NB4 (cell line): Measurements from ENCODE around the gene ACOT9.

Experiments
- MYC ChIP-seq: IDR thresholded peaks from 2 replicates; pipeline ENCODE4 v1.6.1; 2011; ENCODE audit warnings: low read depth, low read length
- TF ChIP-seq, protein P1 (sequence below): IDR thresholded peaks from one replicate; pipeline ENCODE4 v1.5.1; 2012; ENCODE audit warnings: low read depth, low read length

DNA sequence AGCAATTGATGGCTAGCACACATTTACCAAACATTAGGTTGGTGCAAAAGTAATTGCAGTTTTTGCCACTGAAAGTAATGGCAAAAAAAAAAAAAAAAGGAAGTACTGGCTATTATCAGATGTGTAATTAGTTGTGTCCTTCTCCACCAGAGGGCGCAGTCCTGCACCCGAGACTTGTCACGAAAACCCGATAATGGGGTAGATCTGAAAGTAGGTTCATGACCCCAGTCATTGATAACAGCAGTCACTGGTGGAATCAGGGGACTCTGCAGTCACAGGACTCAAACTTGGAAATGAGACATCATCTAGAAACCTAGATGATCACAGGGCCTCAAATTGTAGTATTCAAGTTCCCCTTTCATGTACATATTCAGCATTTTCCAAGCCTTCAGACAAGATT, 13.1 kb upstream of the ACOT9 start:
- TF ChIP-seq, protein P1, sequence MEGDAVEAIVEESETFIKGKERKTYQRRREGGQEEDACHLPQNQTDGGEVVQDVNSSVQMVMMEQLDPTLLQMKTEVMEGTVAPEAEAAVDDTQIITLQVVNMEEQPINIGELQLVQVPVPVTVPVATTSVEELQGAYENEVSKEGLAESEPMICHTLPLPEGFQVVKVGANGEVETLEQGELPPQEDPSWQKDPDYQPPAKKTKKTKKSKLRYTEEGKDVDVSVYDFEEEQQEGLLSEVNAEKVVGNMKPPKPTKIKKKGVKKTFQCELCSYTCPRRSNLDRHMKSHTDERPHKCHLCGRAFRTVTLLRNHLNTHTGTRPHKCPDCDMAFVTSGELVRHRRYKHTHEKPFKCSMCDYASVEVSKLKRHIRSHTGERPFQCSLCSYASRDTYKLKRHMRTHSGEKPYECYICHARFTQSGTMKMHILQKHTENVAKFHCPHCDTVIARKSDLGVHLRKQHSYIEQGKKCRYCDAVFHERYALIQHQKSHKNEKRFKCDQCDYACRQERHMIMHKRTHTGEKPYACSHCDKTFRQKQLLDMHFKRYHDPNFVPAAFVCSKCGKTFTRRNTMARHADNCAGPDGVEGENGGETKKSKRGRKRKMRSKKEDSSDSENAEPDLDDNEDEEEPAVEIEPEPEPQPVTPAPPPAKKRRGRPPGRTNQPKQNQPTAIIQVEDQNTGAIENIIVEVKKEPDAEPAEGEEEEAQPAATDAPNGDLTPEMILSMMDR = peak; percentile 50
- TF ChIP-seq MYC = no peak
